ENCODE measurements around the gene TMEM40. TPM values are rescaled to one million over a fixed set of nuclear protein-coding genes. Genes with fewer than 3 reads are reported as not detected.

TMEM40 gene
- polyA plus RNA-seq, 6 donors from 2014 or later = 0.92 to 2.7 (median 2.2) TPM; not detected in 1

DNA sequence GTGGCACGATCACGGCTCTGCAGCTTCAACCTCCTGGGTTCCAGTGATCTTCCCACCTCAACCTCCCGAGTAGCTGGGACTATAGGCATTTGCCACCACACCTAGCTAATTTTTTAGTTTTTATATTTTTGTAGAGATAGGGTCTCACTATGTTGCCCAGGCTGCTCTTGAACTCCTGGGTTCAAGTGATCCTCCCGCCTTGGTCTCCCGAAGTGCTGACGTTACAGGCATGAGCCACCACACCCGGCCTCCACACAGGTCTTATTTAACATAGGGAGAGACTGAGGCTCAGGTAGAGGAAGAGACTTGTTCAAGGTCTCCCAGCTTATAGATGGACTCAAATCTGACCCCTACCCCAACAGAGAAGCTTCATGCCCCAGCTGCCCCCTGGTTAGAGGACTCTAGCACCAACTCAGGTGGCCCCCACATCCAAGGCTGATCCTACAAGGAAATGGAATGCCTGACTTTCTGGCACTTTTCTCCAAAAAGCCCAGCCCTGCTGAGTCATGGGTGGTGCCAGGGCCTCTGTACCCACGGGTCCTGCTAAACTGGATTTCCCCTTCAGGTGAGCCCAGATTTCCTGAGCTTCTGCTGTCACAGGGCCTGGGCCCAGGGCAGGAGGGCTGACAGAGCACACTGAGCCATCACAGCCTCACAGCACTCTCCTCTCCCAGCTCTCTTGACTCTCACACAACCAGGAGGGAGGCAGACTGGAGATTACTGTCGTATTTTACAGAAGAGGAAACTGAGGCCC, 5.6 kb downstream of the TMEM40 start:
- H3K9me3 Mint-ChIP-seq = peaks cover 0 to 2% (median 0%) of the 10 kb centered on the region in 7 donors
- peaks cover 21 to 45% (median 27%) of the 10 kb centered on the region in 3 donors for H3K4me1 Mint-ChIP-seq
- H3K36me3 Mint-ChIP-seq = no peaks in the 10 kb centered on the region
- DNase-seq = no peak
- peaks cover 13 to 29% (median 22%) of the 10 kb centered on the region in 3 donors for H3K27me3 Mint-ChIP-seq
- no peak overlapping the region for H3K27ac Mint-ChIP-seq
- no peak for ATAC-seq (ENCODE audit: low read depth in 2 of 2)
- no peak overlapping the region for H3K4me3 Mint-ChIP-seq

DNA sequence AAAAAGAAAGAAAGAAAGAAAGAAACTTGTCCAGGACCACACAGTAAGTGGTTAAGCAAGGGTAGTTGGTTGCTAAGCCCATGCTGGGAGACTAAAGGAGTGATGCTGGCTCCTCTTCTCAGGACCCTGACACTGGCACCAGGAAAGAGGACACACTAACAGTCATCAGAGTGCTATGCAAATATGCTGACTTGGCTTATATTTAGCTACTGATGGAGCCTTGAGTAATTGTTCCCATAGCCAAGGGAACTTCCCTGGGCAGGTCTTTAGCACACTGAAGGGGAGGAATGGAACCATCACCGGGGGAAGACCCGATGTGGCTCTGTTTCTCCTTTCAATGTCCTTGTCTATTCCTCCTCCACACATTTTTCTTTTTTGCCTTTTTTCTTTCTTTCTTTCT, 6.2 kb downstream of the TMEM40 start:
- Mint-ChIP-seq H3K36me3 (no peaks in the 10 kb centered on the region), H3K27me3 (peaks cover 9 to 34% (median 22%) of the 10 kb centered on the region in 3 donors), H3K27ac (no peak overlapping the region), H3K9me3 (peaks cover 0 to 2% (median 0%) of the 10 kb centered on the region in 7 donors), H3K4me3 (no peak overlapping the region), H3K4me1 (peaks cover 22 to 46% (median 32%) of the 10 kb centered on the region in 3 donors)
- no peak for DNase-seq
- no peak for ATAC-seq (ENCODE audit: low read depth in 2 of 2)

DNA sequence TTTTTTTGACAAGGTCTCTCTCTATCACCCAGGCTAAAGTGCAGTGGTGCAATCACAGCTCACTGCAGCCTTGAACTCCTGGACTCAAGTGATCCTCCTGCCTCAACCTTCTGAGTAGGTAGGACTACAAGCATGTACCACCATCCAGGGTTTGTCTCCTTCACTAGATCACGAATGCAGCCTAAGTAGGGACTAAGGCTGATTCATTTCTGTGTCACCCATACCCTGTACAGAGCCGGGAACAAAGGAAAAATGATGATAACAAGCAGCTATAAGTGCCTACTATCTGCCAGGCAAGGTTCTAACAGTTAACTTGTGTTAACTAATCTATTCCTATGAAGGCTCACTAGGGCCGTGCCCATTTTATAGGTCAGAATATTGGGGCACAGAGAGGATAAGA, 7.0 kb downstream of the TMEM40 start:
- Mint-ChIP-seq H3K4me3 (peak overlapping the region in 1 of 8 donors; percentile 35), H3K9me3 (peaks cover 0 to 2% (median 0%) of the 10 kb centered on the region in 7 donors)
- no peak for DNase-seq

DNA sequence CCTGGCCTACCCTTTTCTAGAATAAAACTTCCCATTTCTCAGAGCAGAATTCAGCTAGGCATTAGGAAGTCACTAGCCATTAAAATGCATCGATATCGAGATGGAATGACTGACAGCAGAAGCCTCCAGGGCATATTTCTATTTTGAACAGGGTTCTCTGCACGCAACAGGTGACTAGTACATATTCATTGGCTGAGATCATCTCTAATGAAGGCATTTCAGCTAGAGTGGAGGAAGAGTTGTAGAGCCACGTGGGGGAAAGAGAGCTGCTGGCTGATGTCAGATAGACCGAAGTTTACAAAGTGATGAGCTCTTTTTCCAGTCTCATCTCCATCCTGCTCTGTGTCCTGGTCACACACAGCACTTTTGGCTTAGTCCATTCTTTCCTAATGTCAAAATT, 7.5 kb downstream of the TMEM40 start:
- Mint-ChIP-seq H3K27ac (peak overlapping the region in 1 of 6 donors; percentile 54), H3K4me1 (peaks cover 19 to 37% (median 32%) of the 10 kb centered on the region in 3 donors), H3K9me3 (peaks cover 0 to 2% (median 0%) of the 10 kb centered on the region in 7 donors), H3K36me3 (no peaks in the 10 kb centered on the region), H3K4me3 (peak overlapping the region in 1 of 8 donors; percentile 10), H3K27me3 (peaks cover 8 to 34% (median 17%) of the 10 kb centered on the region in 3 donors)
- ATAC-seq (ENCODE audit: low read depth in 2 of 2) = no peak
- DNase-seq = no peak

More for the DNA sequence above, 7.0 kb downstream of the TMEM40 start:
- no peak overlapping the region for H3K27ac Mint-ChIP-seq
- peaks cover 9 to 34% (median 22%) of the 10 kb centered on the region in 3 donors for H3K27me3 Mint-ChIP-seq
- H3K4me1 Mint-ChIP-seq = peaks cover 22 to 39% (median 32%) of the 10 kb centered on the region in 3 donors
- ATAC-seq (ENCODE audit: low read depth in 2 of 2) = no peak
- no peaks in the 10 kb centered on the region for H3K36me3 Mint-ChIP-seq

DNA sequence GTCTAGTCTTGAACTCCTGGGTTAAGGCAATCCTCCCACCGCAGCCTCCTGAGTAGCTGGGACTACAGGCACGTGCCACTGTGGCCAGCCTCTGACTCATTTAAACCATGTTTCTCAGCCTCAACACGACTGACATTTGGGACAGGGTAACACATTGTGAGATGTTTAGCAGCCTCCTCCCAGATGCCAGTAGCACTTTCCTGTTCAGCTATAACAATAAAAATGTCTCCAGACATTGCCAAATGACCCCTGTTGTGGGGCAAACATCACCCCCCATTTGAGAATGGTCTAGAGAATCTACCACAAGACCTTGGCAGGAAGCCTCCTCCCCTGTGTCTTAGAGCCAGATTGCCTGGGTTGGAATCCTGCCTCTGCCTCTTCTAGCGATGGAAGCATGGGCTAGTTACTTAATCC, 8.4 kb downstream of the TMEM40 start:
- peaks cover 10 to 33% (median 13%) of the 10 kb centered on the region in 3 donors for H3K27me3 Mint-ChIP-seq
- DNase-seq (no peak), ATAC-seq (ENCODE audit: low read depth in 2 of 2) (no peak)
- H3K4me3 Mint-ChIP-seq = peak overlapping the region in 3 of 8 donors; percentile 23 to 65 (median 24)
- H3K4me1 Mint-ChIP-seq = peaks cover 19 to 38% (median 32%) of the 10 kb centered on the region in 3 donors
- H3K9me3 Mint-ChIP-seq = peaks cover 0 to 2% (median 0%) of the 10 kb centered on the region in 7 donors
- peak overlapping the region in 1 of 6 donors; percentile 53 for H3K27ac Mint-ChIP-seq
- H3K36me3 Mint-ChIP-seq = no peaks in the 10 kb centered on the region

DNA sequence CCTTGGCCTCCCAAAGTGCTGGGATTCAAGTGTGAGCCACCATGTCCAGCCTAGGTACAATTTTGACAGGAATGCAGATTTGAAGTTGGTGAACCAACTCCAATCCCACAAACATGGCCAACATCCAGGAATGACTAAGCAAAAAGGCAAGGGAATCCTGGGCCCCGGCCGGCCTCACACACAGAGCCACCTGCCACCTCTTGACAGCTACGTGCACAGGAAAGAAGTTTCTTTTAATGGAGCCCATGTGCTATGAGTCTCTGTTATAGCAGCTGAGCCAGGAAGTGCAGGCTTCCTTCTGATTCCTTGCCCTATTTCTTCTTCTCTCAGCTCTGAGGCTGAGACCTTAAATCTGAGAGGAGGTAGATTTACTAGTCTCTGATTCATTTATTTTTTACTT, 8.8 kb downstream of the TMEM40 start:
- Mint-ChIP-seq H3K4me1 (peaks cover 19 to 38% (median 32%) of the 10 kb centered on the region in 3 donors), H3K27me3 (peaks cover 5 to 29% (median 13%) of the 10 kb centered on the region in 3 donors), H3K36me3 (no peaks in the 10 kb centered on the region), H3K27ac (peak overlapping the region in 1 of 6 donors; percentile 53), H3K9me3 (peaks cover 0 to 2% (median 0%) of the 10 kb centered on the region in 7 donors), H3K4me3 (peak overlapping the region in 3 of 8 donors; percentile 15 to 30 (median 21))
- DNase-seq (no peak), ATAC-seq (ENCODE audit: low read depth in 2 of 2) (no peak)

DNA sequence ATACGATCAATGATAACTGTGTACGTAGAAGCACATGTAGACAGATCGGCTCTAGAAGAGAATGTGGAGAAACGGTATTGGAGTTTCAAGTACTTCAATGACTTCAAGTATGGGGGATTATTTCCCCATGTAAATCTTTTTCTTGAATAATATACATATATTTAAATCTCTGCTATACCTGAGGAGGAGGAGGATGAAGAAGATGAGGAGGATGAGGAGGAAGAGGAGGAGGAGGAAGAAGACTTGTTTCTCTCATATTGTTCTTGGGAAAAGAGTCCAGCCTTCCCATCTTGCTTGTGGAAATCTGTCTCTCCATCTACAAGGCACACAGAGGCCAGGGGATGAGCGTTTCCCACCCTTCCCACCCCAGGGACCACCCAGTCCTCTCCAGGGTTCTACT, 10.6 kb downstream of the TMEM40 start:
- Mint-ChIP-seq H3K36me3 (no peaks in the 10 kb centered on the region), H3K27me3 (peaks cover 5 to 22% (median 20%) of the 10 kb centered on the region in 3 donors), H3K4me1 (peaks cover 19 to 38% (median 32%) of the 10 kb centered on the region in 3 donors), H3K9me3 (peaks cover 0 to 2% (median 0%) of the 10 kb centered on the region in 7 donors), H3K4me3 (peak overlapping the region in 2 of 8 donors; percentile 7 to 20), H3K27ac (no peak overlapping the region)
- no peak for ATAC-seq (ENCODE audit: low read depth in 2 of 2)
- no peak for DNase-seq

DNA sequence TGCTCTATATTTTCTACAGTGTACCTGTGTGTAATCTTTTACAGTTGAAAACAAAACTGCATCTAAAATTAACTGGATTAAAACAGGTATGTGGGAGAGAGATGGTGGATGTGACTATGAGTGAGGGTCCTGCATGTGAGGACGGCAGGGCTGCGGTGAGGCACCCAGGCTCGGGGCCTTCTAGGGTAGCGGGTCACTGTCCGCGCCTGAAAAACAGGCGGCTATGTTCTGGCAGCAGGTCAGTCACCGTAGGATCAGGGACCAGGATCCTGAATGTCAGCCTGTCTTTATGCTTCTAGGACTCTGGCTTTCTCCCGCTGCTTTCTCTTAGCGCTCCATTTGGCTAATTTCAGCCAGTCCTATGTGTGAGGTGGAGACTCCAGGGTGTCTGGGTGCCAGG, 12.6 kb downstream of the TMEM40 start:
- Mint-ChIP-seq H3K9me3 (no peaks in the 10 kb centered on the region), H3K27ac (peak overlapping the region in 1 of 6 donors; percentile 71), H3K27me3 (peaks cover 15 to 27% (median 16%) of the 10 kb centered on the region in 3 donors), H3K4me3 (no peak overlapping the region), H3K36me3 (no peaks in the 10 kb centered on the region), H3K4me1 (peaks cover 19 to 35% (median 28%) of the 10 kb centered on the region in 3 donors)
- no peak for DNase-seq
- no peak for ATAC-seq (ENCODE audit: low read depth in 2 of 2)

DNA sequence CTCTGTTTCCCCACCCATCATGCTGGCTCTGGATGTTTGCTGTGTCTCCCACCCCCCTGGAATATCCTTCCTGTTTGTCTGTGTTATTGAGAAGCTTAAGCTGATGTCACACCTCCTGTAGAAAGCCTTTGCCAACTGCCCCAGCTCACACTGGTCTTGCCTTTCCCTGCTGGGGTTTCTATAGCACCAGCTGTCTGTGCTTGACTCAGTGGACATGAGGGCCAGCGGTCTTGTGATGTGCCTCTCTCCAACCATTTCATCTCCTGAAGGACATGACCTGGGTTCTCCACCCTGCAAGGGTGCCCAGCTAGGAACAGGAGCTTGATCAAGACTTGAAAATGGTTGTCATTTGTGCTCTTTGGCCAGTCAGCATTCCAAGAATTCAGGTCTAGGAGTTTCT, 14.7 kb downstream of the TMEM40 start:
- H3K36me3 Mint-ChIP-seq = no peaks in the 10 kb centered on the region

DNA sequence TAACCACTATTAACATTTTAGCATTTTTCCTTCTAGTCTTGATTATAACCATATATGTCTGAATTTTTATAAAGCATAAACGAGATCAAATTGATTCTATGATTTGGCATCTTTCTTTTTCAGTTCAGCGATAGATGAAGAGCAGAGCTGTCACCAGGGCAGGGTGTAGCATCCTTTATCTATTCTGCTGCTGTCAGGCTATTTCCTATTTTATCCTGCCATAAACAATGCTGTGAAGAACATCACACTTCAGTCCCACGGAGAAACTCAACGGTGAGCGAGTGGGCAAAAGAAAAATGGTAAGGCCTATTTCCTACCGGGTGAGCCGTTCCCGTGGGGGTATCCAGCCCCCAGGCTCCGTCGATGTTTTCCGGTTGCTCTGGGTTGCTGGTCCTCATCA, 15.5 kb downstream of the TMEM40 start:
- Mint-ChIP-seq H3K36me3 (no peaks in the 10 kb centered on the region), H3K4me1 (peaks cover 6 to 8% (median 6%) of the 10 kb centered on the region in 3 donors), H3K9me3 (no peaks in the 10 kb centered on the region), H3K27ac (no peak overlapping the region), H3K27me3 (peaks cover 15 to 33% (median 23%) of the 10 kb centered on the region in 3 donors), H3K4me3 (no peak overlapping the region)
- ATAC-seq (ENCODE audit: low read depth in 2 of 2) (no peak), DNase-seq (no peak)

More for the DNA sequence above, 14.7 kb downstream of the TMEM40 start:
- no peak for ATAC-seq (ENCODE audit: low read depth in 2 of 2)
- Mint-ChIP-seq H3K27me3 (peaks cover 15 to 33% (median 23%) of the 10 kb centered on the region in 3 donors), H3K4me1 (peaks cover 9 to 15% (median 11%) of the 10 kb centered on the region in 3 donors), H3K27ac (no peak overlapping the region), H3K9me3 (no peaks in the 10 kb centered on the region), H3K4me3 (no peak overlapping the region)
- no peak for DNase-seq

DNA sequence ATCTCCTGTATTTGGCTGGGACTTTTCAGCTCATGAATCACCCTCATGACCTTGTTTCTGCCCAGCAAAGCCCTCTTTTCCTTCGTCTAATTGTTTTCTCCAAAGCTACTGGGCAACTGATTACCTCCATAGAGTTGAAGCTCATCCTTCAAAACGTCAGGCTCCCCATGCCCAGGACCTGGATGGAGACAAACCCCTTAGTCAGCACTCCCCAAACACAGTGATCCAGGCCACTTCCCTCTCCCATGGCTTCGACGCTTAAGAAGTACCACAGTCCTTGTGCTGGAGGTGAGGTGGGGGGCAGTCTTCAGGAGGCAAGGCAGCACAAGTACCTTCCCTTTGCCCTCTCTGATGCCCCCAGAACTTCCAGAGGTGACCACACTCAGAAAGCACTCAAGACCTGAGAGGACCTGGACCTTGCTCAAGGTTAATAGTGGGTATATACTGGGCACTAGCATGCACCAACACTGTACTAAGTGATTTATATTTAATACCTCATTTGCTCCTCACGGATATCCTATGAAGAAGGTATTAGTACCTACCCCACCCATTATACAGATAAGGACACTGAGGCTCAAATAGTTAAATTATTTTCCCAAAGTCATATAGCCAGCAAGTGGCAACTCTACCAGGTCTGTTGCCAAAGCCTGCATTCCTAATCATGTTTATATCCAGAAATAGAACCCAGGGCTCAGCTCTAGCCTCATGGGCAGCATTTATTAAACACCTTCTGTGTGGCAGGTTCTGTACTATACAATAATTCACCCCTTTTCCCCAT, 16.5 kb downstream of the TMEM40 start:
- DNase-seq (no peak), ATAC-seq (ENCODE audit: low read depth in 2 of 2) (no peak)
- Mint-ChIP-seq H3K9me3 (no peaks in the 10 kb centered on the region), H3K4me3 (no peak overlapping the region), H3K36me3 (no peaks in the 10 kb centered on the region), H3K27me3 (peaks cover 15 to 37% (median 32%) of the 10 kb centered on the region in 3 donors), H3K27ac (no peak overlapping the region), H3K4me1 (peaks cover 0 to 7% (median 2%) of the 10 kb centered on the region in 3 donors)

DNA sequence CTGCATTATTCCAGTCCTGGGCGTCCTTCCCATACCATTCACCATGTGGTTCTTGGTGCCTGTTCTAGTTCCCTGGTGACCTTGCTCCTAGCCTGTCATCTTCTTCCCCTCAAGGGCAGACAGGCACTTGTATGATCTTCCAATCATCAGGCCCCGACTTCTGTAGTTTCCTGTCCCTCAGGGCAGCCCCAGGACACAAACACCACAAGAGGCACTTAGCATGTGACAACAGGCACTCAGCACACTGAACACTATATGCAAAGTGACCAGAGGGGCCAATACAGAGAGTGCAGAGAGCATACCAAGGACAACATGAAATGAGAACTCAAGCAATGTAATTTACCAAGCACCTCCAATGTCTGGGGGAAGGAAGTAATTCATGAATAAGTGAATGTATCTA, 17.9 kb downstream of the TMEM40 start:
- Mint-ChIP-seq H3K27me3 (peaks cover 9 to 39% (median 28%) of the 10 kb centered on the region in 3 donors), H3K27ac (no peak overlapping the region), H3K9me3 (no peaks in the 10 kb centered on the region), H3K4me3 (no peak overlapping the region), H3K4me1 (peaks cover 0 to 7% (median 0%) of the 10 kb centered on the region in 3 donors), H3K36me3 (no peaks in the 10 kb centered on the region)
- no peak for DNase-seq
- ATAC-seq (ENCODE audit: low read depth in 2 of 2) = no peak

DNA sequence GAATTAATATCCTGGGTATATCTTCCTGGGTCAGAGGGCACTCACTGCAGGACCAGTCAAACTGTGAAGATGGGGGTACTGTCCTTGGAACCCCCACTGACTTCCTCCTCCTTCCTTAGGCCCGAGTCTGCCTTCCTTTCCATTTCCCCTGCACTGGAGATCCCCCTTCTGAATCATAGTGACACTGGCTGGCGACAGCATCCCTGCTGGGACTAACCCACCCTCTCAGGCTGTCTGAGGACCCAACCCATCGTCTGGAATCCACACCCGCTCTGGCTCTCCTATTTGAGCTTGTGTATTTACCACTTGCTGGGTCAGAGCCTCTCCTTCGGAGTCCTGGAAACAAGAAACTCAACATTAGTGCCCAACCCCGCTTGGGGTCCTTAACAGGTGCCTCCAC, 21.2 kb downstream of the TMEM40 start:
- no peak for ATAC-seq (ENCODE audit: low read depth in 2 of 2)
- DNase-seq = no peak
- no peaks in the 10 kb centered on the region for H3K9me3 Mint-ChIP-seq
- H3K27me3 Mint-ChIP-seq = peaks cover 0 to 35% (median 35%) of the 10 kb centered on the region in 3 donors
- peaks cover 0 to 1% of the 10 kb centered on the region in 2 donors for H3K36me3 Mint-ChIP-seq
- peaks cover 0 to 7% (median 0%) of the 10 kb centered on the region in 3 donors for H3K4me1 Mint-ChIP-seq
- H3K4me3 Mint-ChIP-seq = no peak overlapping the region
- peak overlapping the region in 1 of 6 donors; percentile 89 for H3K27ac Mint-ChIP-seq
